Muscle layer of duodenum (tissue), 2 donors: ENCODE data around the gene PTPRN2.

Source experiments
- H3K27ac ChIP-seq: one replicate; pipeline ENCODE4 v1.7.0; 2013; ENCODE audit warnings: mild to moderate bottlenecking, low read length
- H3K27me3 ChIP-seq: one replicate; pipeline ENCODE4 v1.7.0; 2013; ENCODE audit warnings: low read depth, mild to moderate bottlenecking, control low read depth, low read length
- H3K36me3 ChIP-seq, 2 donors: one replicate each; pipeline ENCODE4 v1.7.0; 2013; ENCODE audit warnings: low read length in 2 of 2, control low read depth in 1 of 2, mild to moderate bottlenecking in 1 of 2; ENCODE audit not compliant: insufficient read depth in 2 of 2, control insufficient read depth in 1 of 2
- H3K4me1 ChIP-seq, 2 donors: one replicate each; pipeline ENCODE4 v1.7.0; 2013; ENCODE audit warnings: low read length in 2 of 2, mild to moderate bottlenecking in 2 of 2, control low read depth in 1 of 2, moderate library complexity in 1 of 2; ENCODE audit not compliant: insufficient read depth in 2 of 2, control insufficient read depth in 1 of 2
- H3K4me3 ChIP-seq, 2 donors: one replicate each; pipeline ENCODE4 v1.7.0; 2013; ENCODE audit warnings: low read length in 2 of 2, low read depth in 1 of 2, mild to moderate bottlenecking in 1 of 2
- H3K9me3 ChIP-seq, 2 donors: one replicate each; pipeline ENCODE4 v1.7.0; 2013; ENCODE audit warnings: low read length in 2 of 2, control low read depth in 1 of 2, mild to moderate bottlenecking in 1 of 2; ENCODE audit not compliant: control insufficient read depth in 1 of 2
- donor health status: healthy.

PTPRN2 gene

DNA sequence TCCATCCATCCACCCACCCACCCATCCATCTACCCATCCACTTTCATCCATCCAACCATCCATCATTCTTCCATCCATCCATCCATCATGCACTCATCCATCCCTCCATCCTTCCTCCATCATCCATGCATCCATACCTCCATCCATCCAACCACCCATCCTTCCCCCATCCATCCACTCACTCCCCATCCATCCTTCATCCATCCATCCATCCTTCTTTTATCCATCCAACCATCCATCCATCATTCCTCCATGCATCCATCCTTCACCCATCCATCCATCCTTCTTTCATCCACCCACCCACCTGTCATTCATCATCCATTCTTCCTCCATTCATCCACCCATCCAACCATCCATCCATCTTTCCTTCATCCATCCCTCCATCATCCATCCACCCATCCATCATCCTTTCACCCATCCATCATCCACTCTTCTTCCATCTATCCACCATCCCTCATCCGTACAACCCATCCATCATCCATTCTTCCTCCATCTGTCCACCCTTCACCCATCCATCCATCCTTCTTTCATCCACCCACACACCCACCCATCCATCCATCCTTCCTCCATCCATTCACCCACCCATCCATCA is 822.6 kb downstream of the PTPRN2 start:
- Histone ChIP-seq H3K4me3 (no peak overlapping the region), H3K27ac (no peak overlapping the region), H3K4me1 (no peaks in the 10 kb centered on the region)

DNA sequence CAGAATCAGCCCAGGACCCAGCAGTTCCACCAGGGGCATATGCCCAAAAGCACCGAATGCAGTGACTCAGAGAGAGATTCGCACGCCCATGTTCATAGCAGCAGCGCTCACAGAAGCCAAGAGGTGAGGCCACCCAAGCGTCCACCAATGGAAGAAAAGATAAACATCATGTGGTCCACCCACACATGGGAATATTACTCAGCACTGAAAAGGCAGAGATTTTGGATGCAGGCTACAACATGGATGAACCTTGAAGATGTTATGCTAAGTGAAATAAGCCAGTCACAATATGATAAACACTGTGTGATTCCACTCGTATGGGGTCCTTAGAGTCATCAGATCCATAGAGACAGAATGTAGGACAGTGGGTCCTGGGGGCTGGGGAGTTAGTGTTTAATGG is 823.4 kb downstream of the PTPRN2 start:
- Histone ChIP-seq H3K36me3 (no peaks in the 10 kb centered on the region), H3K4me1 (no peaks in the 10 kb centered on the region), H3K9me3 (peaks cover 0 to 20% of the 10 kb centered on the region in 2 donors), H3K4me3 (no peak overlapping the region), H3K27ac (no peak overlapping the region), H3K27me3 (no peaks in the 10 kb centered on the region)

More for the DNA sequence above, 822.6 kb downstream of the PTPRN2 start:
- Histone ChIP-seq H3K9me3 (peaks cover 0 to 20% of the 10 kb centered on the region in 2 donors), H3K27me3 (no peaks in the 10 kb centered on the region), H3K36me3 (no peaks in the 10 kb centered on the region)

DNA sequence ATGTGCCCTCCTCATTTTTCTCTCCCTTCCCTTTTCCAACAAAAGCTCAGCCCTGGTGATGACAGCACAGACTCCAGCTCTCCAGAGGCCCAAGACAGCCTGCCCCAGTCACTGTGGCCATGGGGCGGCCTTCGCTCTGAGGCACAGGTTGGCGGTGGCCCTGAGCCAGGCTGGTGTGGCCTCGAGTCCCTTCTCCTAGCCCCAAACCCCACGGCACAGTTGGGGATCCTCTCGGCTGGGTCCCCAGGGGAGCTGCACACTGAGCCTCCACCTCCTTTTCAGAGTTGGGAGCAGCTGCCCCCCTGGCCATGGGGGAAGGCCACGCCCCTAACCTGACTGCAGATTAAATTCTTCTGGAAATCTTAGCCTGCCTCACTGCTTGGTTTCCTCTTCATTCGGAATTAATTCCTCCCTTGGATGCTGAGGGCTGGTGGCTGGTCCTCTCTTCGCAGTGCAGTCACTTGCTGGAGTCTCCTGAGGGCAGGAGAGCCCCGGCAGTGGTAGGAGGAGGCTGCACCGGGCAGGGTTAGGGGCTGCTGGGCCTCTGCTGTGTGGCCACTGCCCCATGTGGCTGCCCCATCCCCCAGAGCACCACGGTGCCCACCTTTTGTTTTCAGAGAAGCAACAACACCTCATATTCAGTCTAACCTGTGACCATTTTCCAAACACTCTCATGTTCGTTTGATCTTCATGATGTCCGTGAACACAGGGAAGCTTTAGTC is 824.2 kb downstream of the PTPRN2 start:
- H3K4me3 ChIP-seq = no peak overlapping the region
- H3K27ac ChIP-seq = no peak overlapping the region
- peaks cover 0 to 20% of the 10 kb centered on the region in 2 donors for H3K9me3 ChIP-seq
- no peaks in the 10 kb centered on the region for H3K4me1 ChIP-seq
- no peaks in the 10 kb centered on the region for H3K27me3 ChIP-seq
- H3K36me3 ChIP-seq = no peaks in the 10 kb centered on the region

DNA sequence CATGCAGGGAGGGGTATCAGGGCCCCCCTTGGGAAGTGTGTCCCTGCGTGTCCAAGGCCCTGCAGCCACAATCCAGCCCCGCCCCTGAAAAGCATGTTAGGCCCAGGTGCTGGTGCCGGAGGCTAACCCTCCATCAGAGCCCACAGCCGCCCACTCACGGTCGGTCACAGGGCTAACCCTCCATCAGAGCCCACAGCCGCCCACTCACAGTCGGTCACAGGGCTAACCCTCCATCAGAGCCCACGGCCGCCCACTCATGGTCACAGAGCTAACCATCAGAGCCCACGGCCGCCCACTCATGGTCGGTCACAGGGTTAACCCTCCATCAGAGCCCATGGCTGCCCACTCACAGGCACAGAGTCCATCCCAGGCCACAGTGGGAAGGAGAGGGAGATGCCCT is 824.8 kb downstream of the PTPRN2 start:
- Histone ChIP-seq H3K4me3 (no peak overlapping the region), H3K27ac (no peak overlapping the region), H3K27me3 (no peaks in the 10 kb centered on the region), H3K36me3 (no peaks in the 10 kb centered on the region), H3K9me3 (peaks cover 0 to 20% of the 10 kb centered on the region in 2 donors), H3K4me1 (no peaks in the 10 kb centered on the region)

DNA sequence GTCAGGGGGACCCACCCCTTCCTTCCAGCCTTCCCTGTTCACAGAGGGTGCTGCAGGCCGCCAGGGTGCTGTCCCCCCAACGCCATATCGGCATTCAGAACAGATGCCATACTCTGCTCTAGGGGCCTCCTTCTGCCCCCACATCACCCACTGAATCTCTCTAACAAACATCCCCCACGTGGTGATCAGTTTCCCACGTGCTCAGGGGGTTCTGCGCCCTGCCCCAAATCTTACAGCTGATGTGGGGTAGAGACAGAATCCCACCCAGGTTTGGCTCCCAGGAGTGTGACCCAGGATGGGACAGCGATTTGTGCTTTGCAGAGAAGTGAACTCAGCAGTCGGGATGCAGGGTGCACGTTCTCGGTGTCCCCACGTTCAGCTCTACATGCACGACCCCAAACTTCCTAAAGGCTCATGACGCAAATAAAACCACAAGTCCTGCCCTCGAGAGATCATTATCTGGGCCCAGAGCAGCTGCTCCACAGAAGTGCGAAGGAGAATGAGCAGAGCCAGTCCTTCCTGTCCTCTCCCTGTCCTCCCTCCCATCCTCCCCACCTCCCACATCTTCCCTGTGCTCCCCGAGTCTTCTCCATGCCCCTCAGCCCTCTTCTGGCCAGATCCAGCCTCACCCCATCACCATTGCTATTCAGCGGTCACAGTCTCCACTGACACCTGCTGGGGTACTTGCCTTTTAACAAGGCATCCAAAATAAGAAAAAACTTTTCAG is 827.5 kb downstream of the PTPRN2 start:
- Histone ChIP-seq H3K27me3 (no peaks in the 10 kb centered on the region), H3K36me3 (no peaks in the 10 kb centered on the region), H3K4me3 (no peak overlapping the region), H3K27ac (no peak overlapping the region), H3K4me1 (no peaks in the 10 kb centered on the region), H3K9me3 (peaks cover 0 to 11% of the 10 kb centered on the region in 2 donors)

DNA sequence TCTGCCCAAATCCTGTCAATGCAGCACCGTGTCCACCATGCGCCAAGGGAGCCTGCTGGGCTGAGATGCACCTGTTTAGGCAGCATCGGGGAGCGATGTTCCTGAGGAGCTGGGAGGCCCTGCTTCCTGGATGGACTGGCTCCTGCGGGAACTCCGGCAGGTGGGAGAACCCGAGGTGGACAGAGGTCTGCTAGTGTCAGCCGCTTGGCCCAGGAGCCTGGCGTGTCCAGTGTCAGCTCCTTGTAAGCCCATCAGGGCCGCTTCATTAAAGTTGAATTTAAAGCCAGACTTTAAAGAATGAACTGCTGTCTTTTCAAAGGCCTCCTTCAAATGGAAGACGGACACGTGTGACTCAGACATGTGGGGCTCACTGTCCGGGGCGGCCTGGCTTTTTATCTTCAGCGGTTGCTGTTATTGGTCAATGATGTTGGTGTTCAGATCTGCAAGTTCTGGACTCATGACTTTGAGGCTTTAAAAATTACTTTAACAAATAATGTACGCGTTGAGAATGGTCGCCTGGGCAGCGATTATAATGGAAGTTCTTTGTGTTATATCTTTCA is 828.3 kb downstream of the PTPRN2 start:
- H3K4me3 ChIP-seq = no peak overlapping the region
- no peaks in the 10 kb centered on the region for H3K36me3 ChIP-seq
- H3K9me3 ChIP-seq = peaks cover 0 to 5% of the 10 kb centered on the region in 2 donors
- H3K4me1 ChIP-seq = no peaks in the 10 kb centered on the region
- H3K27me3 ChIP-seq = no peaks in the 10 kb centered on the region
- no peak overlapping the region for H3K27ac ChIP-seq

DNA sequence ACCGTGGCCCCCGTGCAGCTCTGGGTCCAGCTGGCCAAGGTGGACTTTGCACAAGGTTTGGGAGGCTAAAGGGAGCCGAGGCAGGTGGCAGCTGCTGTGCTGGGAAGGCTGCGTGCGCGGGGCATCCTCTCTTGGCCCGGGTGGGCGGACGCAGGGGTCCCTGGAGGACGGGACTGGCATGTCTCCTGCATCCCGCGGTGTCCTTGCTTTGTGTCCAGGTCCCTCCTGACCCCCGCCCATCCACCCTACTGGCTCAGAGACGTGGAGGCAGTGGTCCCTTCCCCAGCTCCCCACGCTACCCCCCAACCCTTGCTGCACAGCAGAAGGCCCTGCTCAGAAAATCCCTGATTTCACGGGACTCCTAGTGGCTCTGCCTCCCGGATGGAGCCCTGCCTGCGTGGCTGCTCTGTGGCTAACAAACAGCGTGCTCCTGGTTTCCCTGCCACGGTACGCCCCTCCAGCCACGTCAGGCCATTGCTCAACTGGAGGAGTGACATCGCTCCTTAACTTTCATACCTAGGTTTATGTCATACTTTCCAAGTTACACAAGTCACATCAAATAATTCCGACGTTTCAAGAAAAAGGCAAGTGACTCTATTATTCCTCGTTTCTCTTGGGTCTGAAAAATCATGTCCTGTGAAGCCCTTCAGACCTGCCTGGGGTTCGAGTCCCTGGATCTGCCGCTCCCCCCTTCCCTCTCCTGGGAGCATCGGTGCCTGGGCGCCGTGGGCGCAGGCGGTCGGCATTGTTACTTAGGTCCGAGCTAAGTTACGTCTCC is 829.0 kb downstream of the PTPRN2 start:
- H3K27me3 ChIP-seq = no peaks in the 10 kb centered on the region
- no peak overlapping the region for H3K4me3 ChIP-seq
- H3K27ac ChIP-seq = no peak overlapping the region
- H3K9me3 ChIP-seq = no peaks in the 10 kb centered on the region
- no peaks in the 10 kb centered on the region for H3K4me1 ChIP-seq
- no peaks in the 10 kb centered on the region for H3K36me3 ChIP-seq

DNA sequence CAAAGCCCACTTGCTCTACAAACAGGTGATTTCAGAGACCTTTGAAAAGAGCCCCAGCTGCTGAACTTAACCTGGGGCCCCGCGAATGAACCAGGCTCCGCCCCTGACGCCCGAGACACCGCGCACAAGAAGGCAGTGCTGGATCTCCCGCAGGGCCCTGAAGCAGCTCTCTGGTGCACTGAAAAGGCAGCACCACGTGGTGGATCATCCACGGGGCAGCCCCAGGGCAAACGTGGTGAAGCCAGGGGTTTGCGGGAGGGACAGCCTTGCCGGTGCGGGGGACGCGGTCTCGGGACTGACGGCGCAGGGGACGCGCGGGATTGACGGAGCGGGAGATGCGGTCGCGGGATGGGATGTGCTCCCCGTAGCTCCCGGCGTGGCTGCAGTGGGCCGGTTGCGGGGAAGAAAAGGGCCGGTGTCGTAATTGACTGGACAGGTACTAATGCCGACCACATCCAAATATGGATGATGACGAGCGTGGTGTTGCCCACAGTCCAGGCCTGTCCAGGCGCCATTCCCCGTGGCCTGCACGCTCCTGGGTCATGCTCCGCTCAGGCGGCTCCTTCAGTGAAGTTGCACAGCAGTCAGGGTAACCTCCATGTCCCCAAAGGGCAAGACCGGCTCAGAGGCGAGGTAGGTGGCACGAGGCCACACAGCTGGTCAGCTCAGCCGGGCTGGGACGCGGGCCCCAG is 829.7 kb downstream of the PTPRN2 start:
- H3K4me3 ChIP-seq = no peak overlapping the region
- H3K27ac ChIP-seq = no peak overlapping the region

DNA sequence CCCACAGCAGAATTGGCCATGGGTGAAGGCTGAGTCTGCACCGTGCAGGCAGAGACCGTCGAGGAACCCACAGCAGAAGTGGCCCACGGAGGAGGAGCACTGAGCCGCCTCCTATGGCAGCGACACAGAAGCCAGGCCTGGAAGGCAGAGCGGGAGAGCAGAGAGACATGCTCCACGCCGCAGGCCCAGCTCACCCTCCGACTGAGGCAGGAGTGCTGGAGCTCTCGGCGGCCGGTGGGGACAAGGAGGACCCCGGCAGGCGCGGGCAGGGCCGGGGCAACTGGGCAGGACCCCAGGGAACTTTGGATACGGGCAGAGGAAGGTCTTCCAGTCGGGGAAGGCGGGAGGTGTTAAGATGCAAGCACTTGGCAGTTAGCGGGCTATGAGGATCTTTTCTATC is 830.4 kb downstream of the PTPRN2 start:
- Histone ChIP-seq H3K27me3 (no peaks in the 10 kb centered on the region), H3K9me3 (no peaks in the 10 kb centered on the region), H3K36me3 (no peaks in the 10 kb centered on the region), H3K4me3 (no peak overlapping the region), H3K27ac (no peak overlapping the region), H3K4me1 (no peaks in the 10 kb centered on the region)

More for the DNA sequence above, 829.7 kb downstream of the PTPRN2 start:
- H3K9me3 ChIP-seq = no peaks in the 10 kb centered on the region
- H3K27me3 ChIP-seq = no peaks in the 10 kb centered on the region
- no peaks in the 10 kb centered on the region for H3K36me3 ChIP-seq
- no peaks in the 10 kb centered on the region for H3K4me1 ChIP-seq

DNA sequence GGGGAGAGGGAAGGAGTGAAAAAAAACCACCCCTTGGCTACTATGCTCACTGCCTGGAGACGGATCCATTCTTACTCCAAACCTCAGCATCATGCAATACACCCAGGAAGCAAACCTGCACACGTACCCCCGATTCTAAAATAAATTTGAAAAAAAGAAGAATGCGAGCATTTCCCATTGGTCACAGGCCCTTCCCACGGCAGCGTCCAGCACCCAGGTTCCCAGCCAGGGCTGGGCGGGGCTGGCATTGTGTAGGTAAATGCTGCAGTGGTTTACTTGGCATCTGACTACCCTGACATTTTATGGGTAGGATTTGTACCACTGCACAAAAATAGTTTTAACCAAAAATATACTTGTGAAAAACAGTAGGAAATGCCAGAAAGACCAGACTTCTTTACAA is 831.9 kb downstream of the PTPRN2 start:
- H3K4me3 ChIP-seq = no peak overlapping the region
- no peaks in the 10 kb centered on the region for H3K36me3 ChIP-seq
- H3K4me1 ChIP-seq = no peaks in the 10 kb centered on the region
- H3K27ac ChIP-seq = no peak overlapping the region
- H3K9me3 ChIP-seq = no peaks in the 10 kb centered on the region
- no peaks in the 10 kb centered on the region for H3K27me3 ChIP-seq
